H1 (cell line): ENCODE data around the gene SPATA25. TPM values are rescaled to one million over a fixed set of nuclear protein-coding genes. Genes with fewer than 3 reads are reported as not detected.

ENCODE experiments used
- CTCF ChIA-PET: fragments of 300-600 bp; sonication (Branson Sonifier 250); formaldehyde crosslinking; loops from one replicate; lab custom pipeline; 2021; ENCODE audit not compliant: partially characterized antibody; lab: Charles Lee
- POLR2A ChIA-PET: fragments of 300-600 bp; sonication (Branson Sonifier 250); formaldehyde crosslinking; loops from one replicate; lab custom pipeline; 2021; ENCODE audit warnings: inconsistent platforms; ENCODE audit not compliant: partially characterized antibody; lab: Charles Lee
- DNase-seq, 2 experiments: peaks; one replicate each; pipeline versions ENCODE4 v3.0.0 to v3.0.0-alpha.2; 2010 to 2022; ENCODE audit warnings: low spot score in 2 of 2, low read depth in 1 of 2, mixed read lengths in 1 of 2
- FAIRE-seq: peaks from 2 replicates; lab custom pipeline; 2011; peaks lifted over from hg19 to GRCh38; lab: Jason Lieb, UNC
- H2AFZ ChIP-seq: 2 replicates; pipeline ENCODE4 v1.8.1; 2012; ENCODE audit warnings: low read length, inconsistent platforms
- H2AK5ac ChIP-seq: 2 replicates; pipeline ENCODE4 v1.6.1; 2013; ENCODE audit warnings: low read depth, low read length
- H2BK120ac ChIP-seq: replicated peaks from 2 replicates; pipeline ENCODE3; 2013; ENCODE audit warnings: low read depth, low read length, inconsistent platforms
- H2BK12ac ChIP-seq: 2 replicates; pipeline ENCODE4 v1.6.1; 2013; ENCODE audit warnings: low read depth, low read length
- H2BK15ac ChIP-seq: 2 replicates; pipeline ENCODE4 v1.6.1; 2013; ENCODE audit warnings: low read length
- H2BK20ac ChIP-seq: 2 replicates; pipeline ENCODE4 v1.6.1; 2013; ENCODE audit warnings: low read length
- H2BK5ac ChIP-seq: 2 replicates; pipeline ENCODE4 v1.6.1; 2013; ENCODE audit warnings: low read depth, low read length
- H3K14ac ChIP-seq: 2 replicates; pipeline ENCODE4 v1.6.1; 2013; ENCODE audit warnings: inconsistent platforms; ENCODE audit not compliant: insufficient read length
- H3K18ac ChIP-seq: 2 replicates; pipeline ENCODE4 v1.6.1; 2013; ENCODE audit warnings: low read length; ENCODE audit errors: extremely low read depth
- H3K23ac ChIP-seq: 2 replicates; pipeline ENCODE4 v1.6.1; 2013; ENCODE audit warnings: inconsistent platforms; ENCODE audit not compliant: insufficient read length
- H3K23me2 ChIP-seq: 2 replicates; pipeline ENCODE4 v1.6.1; 2013; ENCODE audit warnings: low read depth, low read length
- H3K27ac ChIP-seq: 2 replicates; pipeline ENCODE4 v1.6.1; 2011; ENCODE audit warnings: low read depth, low read length, inconsistent platforms
- H3K27me3 ChIP-seq, 4 experiments: replicated peaks in 1 of 4; 1 replicate in 1 of 4; 2 replicates in 3 of 4; pipeline versions ENCODE4 v1.6.1 to v1.8.1; 2011 to 2013; ENCODE audit warnings: low read length in 3 of 4, mild to moderate bottlenecking in 3 of 4, inconsistent platforms in 2 of 4, mixed read lengths in 2 of 4, moderate library complexity in 1 of 4; ENCODE audit not compliant: control insufficient read depth in 3 of 4, insufficient read depth in 3 of 4; ENCODE audit errors: extremely low read depth in 1 of 4
- H3K36me3 ChIP-seq, 4 experiments: 2 replicates each; pipeline versions ENCODE4 v1.6.1 to v1.8.1; 2011 to 2013; ENCODE audit warnings: mild to moderate bottlenecking in 4 of 4, low read length in 3 of 4, moderate library complexity in 2 of 4, control low read depth in 1 of 4, inconsistent platforms in 1 of 4; ENCODE audit not compliant: insufficient read depth in 4 of 4, control insufficient read depth in 2 of 4
- H3K4ac ChIP-seq: replicated peaks from 2 replicates; pipeline ENCODE3; 2013; ENCODE audit warnings: low read length, low read depth, mixed read lengths, inconsistent platforms; ENCODE audit not compliant: insufficient read length
- H3K4me1 ChIP-seq, 4 experiments: replicated peaks in 1 of 4; 1 replicate in 1 of 4; 2 replicates in 3 of 4; pipeline versions ENCODE4 v1.6.1 to v1.8.1; 2011 to 2013; ENCODE audit warnings: low read length in 3 of 4, inconsistent platforms in 2 of 4, mixed read lengths in 1 of 4; ENCODE audit not compliant: insufficient read depth in 4 of 4, control insufficient read depth in 3 of 4
- H3K4me2 ChIP-seq, 2 experiments: 2 replicates each; pipeline versions ENCODE4 v1.6.1 to v1.8.1; 2011 to 2013; ENCODE audit warnings: low read depth in 2 of 2, low read length in 2 of 2, control low read depth in 1 of 2, inconsistent platforms in 1 of 2, mild to moderate bottlenecking in 1 of 2; ENCODE audit not compliant: insufficient read depth in 1 of 2
- H3K4me3 ChIP-seq, 4 experiments: fragments of 200-600, 300-600 bp in 1 of 4; sonication (generic), shearing (Covaris generic), sonication (Bioruptor Twin) in 1 of 4; 2 replicates each; pipeline versions ENCODE4 v1.5.1 to v1.8.1; 2011 to 2016; ENCODE audit warnings: low read length in 4 of 4, low read depth in 3 of 4, control low read depth in 2 of 4, inconsistent platforms in 2 of 4, mild to moderate bottlenecking in 2 of 4, mixed read lengths in 1 of 4, moderate library complexity in 1 of 4; ENCODE audit not compliant: insufficient read depth in 2 of 4; ENCODE audit errors: extremely low read depth in 1 of 4
- H3K56ac ChIP-seq: replicated peaks from 2 replicates; pipeline ENCODE3; 2013; ENCODE audit warnings: low read depth, mild to moderate bottlenecking, mixed read lengths, low read length, inconsistent platforms; ENCODE audit not compliant: insufficient read length
- H3K79me1 ChIP-seq: 2 replicates; pipeline ENCODE4 v1.6.1; 2013; ENCODE audit warnings: low read depth, low read length, control low read depth
- H3K79me2 ChIP-seq, 2 experiments: 2 replicates each; pipeline versions ENCODE4 v1.6.1 to v1.8.1; 2012 to 2013; ENCODE audit warnings: low read length in 2 of 2, mild to moderate bottlenecking in 2 of 2, inconsistent platforms in 1 of 2; ENCODE audit not compliant: insufficient read depth in 2 of 2, control insufficient read depth in 1 of 2
- H3K9ac ChIP-seq, 4 experiments: replicated peaks in 1 of 4; 1 replicate in 1 of 4; 2 replicates in 3 of 4; pipeline versions ENCODE4 v1.6.1 to v1.8.1; 2011 to 2013; ENCODE audit warnings: low read depth in 3 of 4, low read length in 3 of 4, control low read depth in 2 of 4, mild to moderate bottlenecking in 2 of 4, moderate library complexity in 2 of 4, inconsistent platforms in 1 of 4; ENCODE audit errors: extremely low read depth in 1 of 4
- H3K9me3 ChIP-seq, 2 experiments: 2 replicates each; pipeline versions ENCODE4 v1.6.1 to v1.8.1; 2012 to 2013; ENCODE audit warnings: mild to moderate bottlenecking in 2 of 2, moderate library complexity in 2 of 2, control low read depth in 1 of 2, inconsistent platforms in 1 of 2, low read depth in 1 of 2, low read length in 1 of 2, mixed read lengths in 1 of 2; ENCODE audit not compliant: insufficient read depth in 2 of 2
- H4K20me1 ChIP-seq, 2 experiments: replicated peaks in 1 of 2; 2 replicates each; pipeline versions ENCODE3 to v1.8.1; 2011 to 2013; ENCODE audit warnings: inconsistent platforms in 2 of 2, low read length in 2 of 2, mild to moderate bottlenecking in 1 of 2; ENCODE audit not compliant: insufficient read depth in 2 of 2, control insufficient read depth in 1 of 2
- H4K5ac ChIP-seq: 2 replicates; pipeline ENCODE4 v1.6.1; 2013; ENCODE audit warnings: low read length, low read depth, mixed read lengths, inconsistent platforms; ENCODE audit not compliant: insufficient read length
- H4K8ac ChIP-seq: 2 replicates; pipeline ENCODE4 v1.8.0; 2013; ENCODE audit warnings: mild to moderate bottlenecking, moderate library complexity, low read length, inconsistent platforms; ENCODE audit not compliant: insufficient read depth; ENCODE audit errors: extremely low read depth
- H4K91ac ChIP-seq: replicated peaks from 2 replicates; pipeline ENCODE3; 2013; ENCODE audit warnings: low read length, mixed read lengths, inconsistent platforms; ENCODE audit not compliant: insufficient read length
- ASH2L ChIP-seq: fragments of 200-600, 300-600 bp; sonication (generic); IDR thresholded peaks from one replicate; pipeline ENCODE4 v1.7.1; 2017; ENCODE audit warnings: low read length
- BACH1 ChIP-seq: IDR thresholded peaks from 2 replicates; pipeline ENCODE4 v1.6.1; 2012; ENCODE audit warnings: low read length, improper control_type of control experiment
- CEBPB ChIP-seq: IDR thresholded peaks from 2 replicates; pipeline ENCODE4 v1.6.1; 2012; ENCODE audit warnings: low read depth, low read length
- CHD2 ChIP-seq: IDR thresholded peaks from 2 replicates; pipeline ENCODE4 v1.6.1; 2012; ENCODE audit warnings: low read length, improper control_type of control experiment
- EGR1 ChIP-seq: IDR thresholded peaks from 2 replicates; pipeline ENCODE4 v1.6.1; 2011; ENCODE audit warnings: low read depth, low read length, borderline replicate concordance
- EP300 ChIP-seq, 2 experiments: IDR thresholded peaks; 1 replicate in 1 of 2; 2 replicates in 1 of 2; pipeline ENCODE4 v1.6.1; 2011 to 2012; ENCODE audit warnings: low read depth in 2 of 2, low read length in 2 of 2, mild to moderate bottlenecking in 2 of 2, borderline replicate concordance in 1 of 2, inconsistent platforms in 1 of 2, moderate library complexity in 1 of 2
- NANOG ChIP-seq: IDR thresholded peaks from 2 replicates; pipeline ENCODE4 v1.6.1; 2011; ENCODE audit warnings: low read length, low read depth, mild to moderate bottlenecking, inconsistent platforms; ENCODE audit not compliant: insufficient read depth, poor library complexity, severe bottlenecking
- POLR2A ChIP-seq, 2 experiments: IDR thresholded peaks; 1 replicate in 1 of 2; 2 replicates in 1 of 2; pipeline ENCODE4 v1.6.1; 2011; ENCODE audit warnings: low read depth in 2 of 2, low read length in 2 of 2, mild to moderate bottlenecking in 2 of 2; ENCODE audit errors: control extremely low read depth in 1 of 2
- POLR2AphosphoS5 ChIP-seq: IDR thresholded peaks from 2 replicates; pipeline ENCODE4 v1.6.1; 2011; ENCODE audit warnings: low read depth, low read length
- SUZ12 ChIP-seq: fragments of 200-600 bp; sonication (generic); IDR thresholded peaks from 2 replicates; pipeline ENCODE4 v1.6.1; 2012; ENCODE audit warnings: mild to moderate bottlenecking, inconsistent platforms, low read length, moderate library complexity, mixed read lengths
- TAF1 ChIP-seq: IDR thresholded peaks from 2 replicates; pipeline ENCODE4 v1.6.1; 2011; ENCODE audit warnings: mild to moderate bottlenecking, low read depth, low read length
- TEAD4 ChIP-seq: IDR thresholded peaks from 2 replicates; pipeline ENCODE4 v1.6.1; 2012; ENCODE audit warnings: low read depth, low read length, inconsistent platforms, mixed read lengths
- WGBS, 2 experiments: shearing (Covaris generic) in 1 of 2; methylation state at CpG; one replicate each; pipeline versions ENCODE4 v1.1.6 to v1.1.7; 2013 to 2015; ENCODE audit warnings: low lambda C conversion rate in 2 of 2, mixed read lengths in 2 of 2, inconsistent platforms in 1 of 2, low coverage in 1 of 2, missing lambda C conversion rate in 1 of 2; ENCODE audit not compliant: insufficient replicate concordance in 2 of 2, insufficient coverage in 1 of 2, insufficient read length in 1 of 2; ENCODE audit errors: extremely low coverage in 1 of 2, missing lambda C conversion rate in 1 of 2; 5-methylcytosine and 5-hydroxymethylcytosine counted together
- polyA plus RNA-seq, 7 experiments: library from polyadenylated mRNA; depleted of rRNA in 3 of 7; stranded (reverse) in 5 of 7; unstranded in 2 of 7; fragments of >200 nt in 5 of 7; fragments of 200-250 nt in 2 of 7; gene quantifications; 1 replicate in 5 of 7; 2 replicates in 1 of 7; 4 replicates in 1 of 7; pipeline versions ENCODE4 v1.2.1 to v1.2.3, GENCODE V29; 2011 to 2013; ENCODE audit warnings: missing spikeins in 2 of 7, mixed read lengths in 2 of 7
- total RNA-seq: library from RNA; stranded (reverse); fragmentation: NEBNext Ultra II Directional; extraction: Animal tissue kit (Norgen Biotek cat#: 25700); gene quantifications from 2 replicates; pipeline ENCODE4 v1.2.1, GENCODE V29; 2021

SPATA25 gene
- total and polyA plus RNA-seq, 2 of the 8 experiments (the other 6 are each of a cell fraction or from before 2014, with no cell fraction given) = 2.0 to 3.0 TPM

GRCh38 chr20:45934586-45935415, 47.4 kb upstream of the SPATA25 start, which contains the start of gene PCIF1:
Gene PCIF1 (plus strand): TSS chr20:45934683. CDS start chr20:45939000, 4,317 bp downstream.
- Histone ChIP-seq H4K5ac (peak within 1 kb of the TSS; percentile 96), H3K36me3 (peaks cover 3 to 16% (median 12%) of the 10 kb centered on the region in 4 experiments; a peak in 7 of 8 replicates), H2BK5ac (peak within 1 kb of the TSS; percentile 96), H3K56ac (peak within 1 kb of the TSS; percentile 98), H2AFZ (no peak within 1 kb of the TSS; the same call in 1 of the 2 replicates), H3K27me3 (no peaks in the 10 kb centered on the region), H3K18ac (peak within 1 kb of the TSS; percentile 99), H3K9ac (peak within 1 kb of the TSS; percentile 91 to 100 (median 100)), H3K23me2 (peaks cover 3% of the 10 kb centered on the region; the same call in 1 of the 2 replicates), H3K27ac (peak within 1 kb of the TSS; percentile 100), H2BK120ac (peak within 1 kb of the TSS; percentile 67), H3K79me1 (no peaks in the 10 kb centered on the region; the same call in 1 of the 2 replicates), H3K9me3 (no peaks in the 10 kb centered on the region), H2BK15ac (no peak within 1 kb of the TSS; the same call in 1 of the 2 replicates), H3K79me2 (peaks cover 0 to 22% of the 10 kb centered on the region in 2 experiments; a peak in 2 of 4 replicates), H3K4me3 (peak within 1 kb of the TSS; percentile 76 to 91 (median 86)), H3K4me2 (peak within 1 kb of the TSS; percentile 72 to 73), H4K8ac (peak within 1 kb of the TSS; percentile 100), H3K4me1 (peaks cover 5 to 31% (median 14%) of the 10 kb centered on the region in 4 experiments), H2BK12ac (no peak within 1 kb of the TSS; the same call in 1 of the 2 replicates), H3K4ac (peak within 1 kb of the TSS; percentile 96), H2BK20ac (no peak within 1 kb of the TSS), H4K20me1 (no peaks in the 10 kb centered on the region), H3K23ac (no peak within 1 kb of the TSS), H3K14ac (no peak within 1 kb of the TSS), H4K91ac (peak within 1 kb of the TSS; percentile 99), H2AK5ac (no peak within 1 kb of the TSS)
- DNase-seq (peak; percentile 91 to 99), FAIRE-seq (no peak)
- CTCF ChIA-PET = interaction anchor here (0.6 to 2.9 kb wide), 7 partner anchors 12 to 135 kb away, joined by 3 to 12 read pairs (median 6); no protein-coding TSS in a partner anchor
- 1% methylated on average over 44 of the region's 102 CpGs; no CpG with 5 or more reads in 1 of the 2 experiments for WGBS, 2 experiments
- POLR2A ChIA-PET = interaction anchor here (0.6 to 18.4 kb wide), 38 partner anchors 13 to 587 kb away, joined by 3 to 283 read pairs (median 6); partner anchors contain the start of genes ACOT8, CTSA, NEURL2 and PLTP
- peak; percentile 49; the same call in 1 of the 2 replicates for TF ChIP-seq CHD2
- no peak for TF ChIP-seq CEBPB
- TF ChIP-seq SUZ12 = no peak
- peak; percentile 90 for TF ChIP-seq POLR2AphosphoS5
- TF ChIP-seq ASH2L = peak; percentile 78
- TF ChIP-seq EGR1 = no peak
- no peak for TF ChIP-seq NANOG
- peak; percentile 98 for TF ChIP-seq TAF1
- no peak for TF ChIP-seq BACH1
- peak; percentile 94 to 95 for TF ChIP-seq POLR2A (IDR thresholded peaks at IDR 0.05; ENCODE audit: control extremely low read depth in 1 of 2, low read depth in 2 of 2, low read length in 2 of 2)
- TF ChIP-seq TEAD4 = no peak
- peak in 1 of 2 experiments; percentile 21; a peak in 1 of 3 replicates for TF ChIP-seq EP300 (IDR thresholded peaks at IDR 0.05; ENCODE audit: borderline replicate concordance in 1 of 2, low read depth in 2 of 2, low read length in 2 of 2)
